ENCODE results near the gene HS3ST4.

Gene HS3ST4

DNA sequence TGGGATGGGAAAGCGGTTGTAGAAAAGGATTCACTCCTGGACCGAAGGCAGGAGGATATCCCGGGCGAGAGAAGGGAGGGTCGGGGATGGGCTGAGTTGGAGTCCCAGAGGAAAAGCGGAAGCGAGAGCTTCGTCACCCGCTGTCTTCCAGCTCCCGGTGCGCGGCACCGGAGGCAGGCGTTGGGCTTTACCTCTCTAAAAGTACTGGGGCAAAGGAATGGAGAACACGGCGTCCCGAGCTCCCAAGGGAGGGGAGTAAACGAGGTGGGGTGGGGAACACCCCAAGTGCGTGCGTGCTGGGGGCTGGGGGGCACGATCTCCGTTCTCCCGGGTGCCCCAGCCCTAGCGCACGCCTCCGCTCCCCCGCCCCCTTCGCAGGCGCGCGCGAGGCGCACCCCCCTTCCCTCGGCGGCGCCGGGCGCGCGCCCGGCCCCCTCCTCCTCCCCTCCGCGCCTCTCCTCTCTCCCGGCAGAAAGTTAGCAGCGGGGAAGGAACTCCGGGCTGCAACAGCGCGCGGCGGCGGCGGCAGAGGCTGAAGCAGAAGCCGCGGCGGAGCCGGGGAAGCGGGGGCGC lies at the start of gene HS3ST4:
TSS of gene HS3ST4 (plus strand) at position 441 of the 573 bp plus-strand sequence.
- DNase-seq (ENCODE audit: low spot score), result no peak

- DNase-seq (ENCODE audit: low spot score), result no peak
Measured at GRCh38 chr16:25643633-25644032, 48.1 kb upstream of the HS3ST4 start.

- no peak for DNase-seq (ENCODE audit: low spot score)
Measured at GRCh38 chr16:25656639-25657038, 35.1 kb upstream of the HS3ST4 start.

DNA sequence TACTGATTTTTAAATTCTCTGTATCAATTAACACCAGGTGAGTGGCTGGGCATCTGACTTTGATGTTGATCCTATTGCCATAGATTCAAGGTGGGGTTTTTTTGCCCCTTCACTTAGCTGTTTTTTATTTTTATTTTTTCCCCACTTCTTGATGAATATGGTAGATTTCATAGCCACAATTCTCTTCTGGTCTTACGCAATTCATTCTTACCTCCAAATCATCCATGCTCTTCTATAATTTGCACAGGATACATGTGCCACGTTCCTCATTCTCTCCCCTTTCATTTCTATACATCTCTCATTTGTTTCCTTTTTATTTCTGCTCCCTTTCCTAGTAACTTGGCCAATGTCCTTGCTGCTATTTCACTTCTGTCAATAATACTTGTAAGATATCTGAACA lies 14.9 kb upstream of the HS3ST4 start:
- no peak for DNase-seq (ENCODE audit: low spot score)

- no peak for DNase-seq (ENCODE audit: low spot score)
Measured at GRCh38 chr16:25679511-25679910, 12.2 kb upstream of the HS3ST4 start.

- no peak for DNase-seq (ENCODE audit: low spot score)
Measured at GRCh38 chr16:25689137-25689836, 2.5 kb upstream of the HS3ST4 start.

GRCh38 chr16:25690552-25691143 lies 1.1 kb upstream of the HS3ST4 start:
- no peak for DNase-seq (ENCODE audit: low spot score)

DNA sequence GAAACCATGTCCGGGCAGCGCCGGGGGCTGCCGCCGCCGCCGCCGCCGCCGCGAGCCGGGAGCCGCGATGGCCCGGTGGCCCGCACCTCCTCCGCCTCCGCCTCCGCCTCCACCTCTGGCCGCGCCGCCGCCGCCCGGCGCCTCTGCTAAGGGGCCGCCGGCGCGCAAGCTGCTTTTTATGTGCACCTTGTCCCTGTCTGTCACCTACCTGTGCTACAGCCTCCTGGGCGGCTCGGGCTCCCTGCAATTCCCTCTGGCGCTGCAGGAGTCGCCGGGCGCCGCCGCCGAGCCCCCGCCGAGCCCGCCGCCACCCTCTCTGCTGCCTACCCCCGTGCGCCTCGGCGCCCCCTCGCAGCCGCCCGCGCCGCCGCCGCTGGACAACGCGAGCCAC lies 587 bp downstream of the HS3ST4 start:
- no peak for DNase-seq (ENCODE audit: low spot score)

DNA sequence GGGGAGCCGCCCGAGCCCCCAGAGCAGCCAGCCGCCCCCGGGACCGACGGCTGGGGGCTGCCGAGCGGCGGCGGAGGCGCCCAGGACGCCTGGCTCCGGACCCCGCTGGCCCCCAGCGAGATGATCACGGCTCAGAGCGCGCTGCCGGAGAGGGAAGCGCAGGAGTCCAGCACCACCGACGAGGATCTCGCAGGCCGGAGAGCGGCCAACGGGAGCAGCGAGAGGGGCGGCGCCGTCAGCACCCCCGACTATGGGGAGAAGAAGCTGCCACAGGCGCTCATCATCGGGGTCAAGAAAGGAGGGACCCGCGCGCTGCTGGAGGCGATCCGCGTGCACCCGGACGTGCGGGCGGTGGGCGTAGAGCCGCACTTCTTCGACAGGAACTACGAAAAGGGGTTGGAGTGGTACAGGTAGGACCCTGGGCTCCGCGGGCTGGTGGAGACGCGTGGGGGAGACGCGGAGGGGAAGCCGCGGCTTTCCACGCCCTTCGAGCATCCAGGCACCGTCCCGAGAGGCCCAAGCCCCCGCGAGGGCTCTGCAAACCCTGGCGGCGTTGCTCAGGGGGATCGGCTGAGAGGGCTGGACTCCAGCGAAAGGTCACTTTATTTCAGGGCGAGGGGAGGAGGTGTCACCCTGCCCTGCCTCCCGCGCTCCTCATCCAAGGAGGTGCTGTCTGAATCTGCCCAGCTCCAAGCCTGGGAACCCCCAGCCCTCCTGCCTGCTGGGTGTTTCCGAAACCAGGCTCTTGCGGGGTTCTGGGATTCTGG lies 1.2 kb downstream of the HS3ST4 start:
- DNase-seq (ENCODE audit: low spot score), result no peak

GRCh38 chr16:25693631-25694030 lies 1.9 kb downstream of the HS3ST4 start:
- DNase-seq (ENCODE audit: low spot score), result no peak

GRCh38 chr16:25699069-25699468 lies 7.3 kb downstream of the HS3ST4 start:
- no peak for DNase-seq (ENCODE audit: low spot score)

- DNase-seq (ENCODE audit: low spot score), result no peak
Measured at GRCh38 chr16:25700547-25700946, 8.8 kb downstream of the HS3ST4 start.

DNA sequence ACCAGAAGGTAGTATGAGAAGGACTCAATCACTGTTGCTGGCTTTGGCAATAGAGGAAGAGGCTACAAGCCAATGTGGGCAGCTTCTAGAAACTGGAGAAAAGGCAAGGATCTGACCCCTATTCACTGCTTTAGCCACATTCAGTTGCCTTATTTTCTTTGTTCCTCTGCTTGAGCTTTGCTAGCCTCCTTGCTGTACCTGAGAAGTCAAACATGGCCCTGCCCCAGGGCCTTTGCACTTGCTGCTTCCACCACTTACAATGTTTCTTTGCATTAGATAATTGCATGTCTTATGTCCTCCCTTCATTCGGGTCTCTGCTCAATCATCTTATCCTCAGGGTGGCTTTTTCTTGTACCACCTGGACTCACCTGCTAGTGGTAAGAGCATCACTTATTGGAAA lies 15.8 kb downstream of the HS3ST4 start:
- no peak for DNase-seq (ENCODE audit: low spot score)

DNA sequence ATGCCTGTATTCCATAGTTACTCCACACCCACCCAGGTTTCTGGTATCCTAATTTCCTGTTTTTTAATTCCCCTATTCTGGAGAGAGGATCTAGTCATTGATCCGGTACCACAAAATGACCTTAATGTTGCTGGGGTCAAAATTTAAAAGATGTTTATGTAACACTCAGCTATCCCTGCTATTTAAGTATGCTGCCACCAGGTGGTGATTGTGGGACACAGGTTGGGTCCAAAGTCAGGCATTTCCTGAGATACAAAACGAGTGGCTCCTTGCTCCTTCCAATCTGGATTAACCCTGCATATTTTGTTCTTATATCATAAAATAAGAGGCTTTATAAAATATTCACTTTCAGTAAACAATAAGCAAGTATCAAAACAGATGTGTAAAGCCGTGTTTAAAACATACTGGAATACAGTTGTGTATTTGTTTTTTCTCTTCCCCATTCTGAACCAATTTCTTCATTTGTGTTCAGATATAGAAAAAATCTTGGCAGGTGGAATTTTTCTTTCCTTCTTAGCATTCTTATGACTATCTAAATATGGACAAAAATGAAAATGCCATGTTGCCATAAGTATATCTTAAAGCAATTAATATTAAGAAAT lies 16.3 kb downstream of the HS3ST4 start:
- no peak for DNase-seq (ENCODE audit: low spot score)

- DNase-seq (ENCODE audit: low spot score), result no peak
Measured at GRCh38 chr16:25709213-25709612, 17.5 kb downstream of the HS3ST4 start.

DNA sequence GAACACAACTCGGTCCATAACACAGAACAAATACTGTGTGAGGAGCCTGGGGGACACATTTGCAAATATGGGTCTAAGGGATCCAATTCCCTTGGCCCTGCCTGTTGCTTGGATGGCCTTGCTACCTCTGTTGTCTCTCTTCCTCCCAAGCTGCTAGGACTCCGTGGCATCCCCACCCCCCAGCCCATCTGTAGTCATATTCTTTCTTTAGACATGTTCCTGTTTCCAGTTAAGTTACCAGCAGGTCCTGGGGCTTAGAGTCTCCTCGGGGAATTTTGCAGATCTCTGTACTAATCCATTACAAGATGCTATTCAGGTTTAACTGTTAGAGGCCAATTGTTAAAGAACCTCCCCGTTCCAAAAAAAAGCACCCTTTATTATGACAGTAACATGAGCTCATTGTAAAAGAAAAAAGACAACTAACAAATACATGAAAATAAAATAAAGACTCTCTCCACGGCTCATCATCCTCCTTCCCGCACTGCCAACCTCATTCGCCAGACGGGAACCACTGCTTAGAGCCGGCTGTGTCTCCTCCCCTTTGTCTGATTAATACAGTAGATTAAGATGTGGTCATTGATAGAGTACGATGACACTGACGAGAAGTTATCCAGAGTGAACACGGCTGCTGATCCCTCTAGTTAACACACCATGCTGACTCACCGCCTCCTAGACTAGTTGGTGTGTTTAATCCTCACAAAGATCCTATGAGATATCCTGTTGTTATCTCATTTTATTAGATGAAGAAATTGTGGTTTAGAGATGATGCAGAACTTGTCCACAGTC lies 22.2 kb downstream of the HS3ST4 start:
- no peak for DNase-seq (ENCODE audit: low spot score)

- no peak for DNase-seq (ENCODE audit: low spot score)
Measured at GRCh38 chr16:25716186-25716585, 24.4 kb downstream of the HS3ST4 start.

DNA sequence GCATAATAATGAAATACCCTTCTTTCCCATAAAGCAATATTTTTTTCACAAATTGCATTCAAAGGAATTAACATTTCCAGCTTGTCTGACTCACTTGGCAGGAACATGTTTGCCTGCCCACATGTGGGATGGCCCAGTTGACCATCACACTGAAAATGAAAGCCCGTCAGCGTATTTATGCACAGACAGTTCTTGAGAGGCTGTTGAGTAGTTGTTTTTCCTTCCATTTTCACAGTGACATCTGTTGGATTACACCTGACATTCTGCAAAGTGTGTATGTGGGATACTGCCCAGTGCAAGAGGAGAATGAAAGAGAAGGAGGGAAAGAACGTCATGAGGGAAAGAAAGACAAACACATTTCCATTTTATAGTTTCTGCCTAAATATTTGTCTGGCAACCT lies 29.7 kb downstream of the HS3ST4 start:
- no peak for DNase-seq (ENCODE audit: low spot score)

DNA sequence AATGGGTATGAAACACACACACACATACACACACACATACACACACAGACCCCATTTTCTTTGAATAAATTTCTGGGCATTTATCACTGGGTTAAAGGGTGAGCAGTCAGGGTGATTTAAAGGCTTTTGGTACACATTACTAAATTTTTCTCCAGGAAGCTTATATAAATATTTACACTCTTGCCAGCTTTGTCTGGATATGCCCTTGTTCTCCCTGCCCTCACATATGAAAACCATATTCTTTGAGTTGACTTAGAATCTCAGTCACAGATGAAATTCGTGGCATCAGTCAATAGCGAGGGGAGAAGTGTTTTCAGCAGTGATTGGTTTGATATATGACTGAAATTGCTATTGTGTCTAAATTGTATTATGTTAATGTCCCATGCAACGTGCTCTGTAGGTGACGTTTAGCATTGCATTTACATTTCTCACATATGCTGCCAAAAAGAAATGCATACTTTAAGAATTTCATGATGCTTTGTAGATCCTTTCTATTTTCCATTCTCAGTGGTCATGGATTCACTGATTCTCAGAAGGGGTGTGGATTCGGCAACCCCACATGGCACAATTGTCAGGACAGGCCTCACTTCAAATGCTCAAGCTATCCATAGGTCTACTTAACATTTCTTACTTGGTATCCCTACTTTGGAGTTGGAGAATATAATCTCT lies 34.8 kb downstream of the HS3ST4 start:
- DNase-seq (ENCODE audit: low spot score), result no peak

- no peak for DNase-seq (ENCODE audit: low spot score)
Measured at GRCh38 chr16:25729188-25729915, 37.6 kb downstream of the HS3ST4 start.
